Mesenchymal stem cell (in vitro differentiated cells and primary cell): ENCODE measurements around the gene CCDC61.

ENCODE experiments used
- DNase-seq: peaks from one replicate; pipeline ENCODE4 v3.0.0-alpha.2; 2013
- H2AFZ ChIP-seq: one replicate; pipeline ENCODE4 v1.6.1; 2013; ENCODE audit warnings: low read depth, mild to moderate bottlenecking, control low read depth, inconsistent platforms, low read length, moderate library complexity
- H2AK5ac ChIP-seq: 2 replicates; pipeline ENCODE4 v1.6.1; 2013; ENCODE audit warnings: low read length, moderate library complexity, mild to moderate bottlenecking, inconsistent platforms; ENCODE audit not compliant: severe bottlenecking
- H2BK120ac ChIP-seq: one replicate; pipeline ENCODE4 v1.6.1; 2013; ENCODE audit warnings: low read depth, mild to moderate bottlenecking, inconsistent platforms, low read length, moderate library complexity
- H2BK12ac ChIP-seq, 2 experiments: one replicate each; pipeline ENCODE4 v1.6.1; 2013; ENCODE audit warnings: inconsistent platforms in 2 of 2, low read length in 2 of 2, mild to moderate bottlenecking in 2 of 2, moderate library complexity in 2 of 2, control low read depth in 1 of 2
- H2BK15ac ChIP-seq: one replicate; pipeline ENCODE4 v1.6.1; 2013; ENCODE audit warnings: mild to moderate bottlenecking, low read depth, inconsistent platforms; ENCODE audit not compliant: poor library complexity, severe bottlenecking
- H2BK5ac ChIP-seq: 2 replicates; pipeline ENCODE4 v1.6.1; 2013; ENCODE audit warnings: low read depth, mild to moderate bottlenecking, low read length, control low read depth, inconsistent platforms; ENCODE audit not compliant: poor library complexity, severe bottlenecking
- H3K14ac ChIP-seq, 2 experiments: one replicate each; pipeline ENCODE4 v1.6.1; 2013; ENCODE audit warnings: inconsistent platforms in 2 of 2, low read length in 2 of 2, control low read depth in 1 of 2, mild to moderate bottlenecking in 1 of 2, moderate library complexity in 1 of 2
- H3K18ac ChIP-seq, 2 experiments: one replicate each; pipeline ENCODE4 v1.6.1; 2013; ENCODE audit warnings: inconsistent platforms in 2 of 2, low read length in 2 of 2, control low read depth in 1 of 2, low read depth in 1 of 2, mild to moderate bottlenecking in 1 of 2
- H3K23ac ChIP-seq, 2 experiments: one replicate each; pipeline ENCODE4 v1.6.1; 2013; ENCODE audit warnings: inconsistent platforms in 2 of 2, low read length in 2 of 2, mild to moderate bottlenecking in 2 of 2, moderate library complexity in 2 of 2, control low read depth in 1 of 2
- H3K27ac ChIP-seq: 2 replicates; pipeline ENCODE4 v1.5.1; 2013; ENCODE audit warnings: mild to moderate bottlenecking, moderate library complexity, low read length, control low read depth, inconsistent platforms; ENCODE audit not compliant: poor library complexity, severe bottlenecking
- H3K27me3 ChIP-seq, 2 experiments: 2 replicates each; pipeline versions ENCODE4 v1.6.1 to v1.7.0; 2013; ENCODE audit warnings: low read length in 2 of 2, mild to moderate bottlenecking in 2 of 2, moderate library complexity in 2 of 2, control low read depth in 1 of 2, inconsistent platforms in 1 of 2; ENCODE audit not compliant: control insufficient read depth in 1 of 2, insufficient read depth in 1 of 2
- H3K36me3 ChIP-seq, 2 experiments: 2 replicates each; pipeline versions ENCODE4 v1.6.1 to v1.7.0; 2013; ENCODE audit warnings: low read length in 2 of 2, control low read depth in 1 of 2, inconsistent platforms in 1 of 2, low read depth in 1 of 2, mild to moderate bottlenecking in 1 of 2; ENCODE audit not compliant: insufficient read depth in 2 of 2, control insufficient read depth in 1 of 2
- H3K4ac ChIP-seq, 2 experiments: one replicate each; pipeline ENCODE4 v1.6.1; 2013; ENCODE audit warnings: inconsistent platforms in 2 of 2, low read length in 2 of 2, mild to moderate bottlenecking in 2 of 2, moderate library complexity in 2 of 2, control low read depth in 1 of 2, low read depth in 1 of 2
- H3K4me1 ChIP-seq: 2 replicates; pipeline ENCODE4 v1.6.1; 2013; ENCODE audit warnings: low read depth, low read length, control low read depth; ENCODE audit not compliant: control insufficient read depth, insufficient read depth
- H3K4me2 ChIP-seq: 2 replicates; pipeline ENCODE4 v1.6.1; 2013; ENCODE audit warnings: low read length, mild to moderate bottlenecking, inconsistent platforms; ENCODE audit not compliant: poor library complexity, severe bottlenecking
- H3K4me3 ChIP-seq, 2 experiments: 2 replicates each; pipeline versions ENCODE4 v1.5.1 to v1.7.0; 2013; ENCODE audit warnings: low read length in 2 of 2, mild to moderate bottlenecking in 2 of 2, control low read depth in 1 of 2, low read depth in 1 of 2; ENCODE audit not compliant: insufficient read depth in 1 of 2
- H3K79me1 ChIP-seq: replicated peaks from 2 replicates; pipeline ENCODE4 v1.6.1; 2013; ENCODE audit warnings: mild to moderate bottlenecking, control low read depth, low read length, inconsistent platforms; ENCODE audit not compliant: poor library complexity, severe bottlenecking
- H3K9ac ChIP-seq: 2 replicates; pipeline ENCODE4 v1.7.0; 2013; ENCODE audit warnings: mild to moderate bottlenecking, low read length, moderate library complexity
- H3K9me3 ChIP-seq: 2 replicates; pipeline ENCODE4 v1.7.0; 2013; ENCODE audit warnings: mild to moderate bottlenecking, low read length; ENCODE audit not compliant: control insufficient read depth
- H4K8ac ChIP-seq: one replicate; pipeline ENCODE4 v1.6.1; 2013; ENCODE audit warnings: inconsistent platforms, mild to moderate bottlenecking, low read length, moderate library complexity
- H4K91ac ChIP-seq: one replicate; pipeline ENCODE4 v1.6.1; 2013; ENCODE audit warnings: mild to moderate bottlenecking, low read length, inconsistent platforms
- WGBS: methylation state at CpG from one replicate; pipeline ENCODE4 v1.1.7; 2013; ENCODE audit warnings: mixed read lengths; 5-methylcytosine and 5-hydroxymethylcytosine counted together

CCDC61 gene

GRCh38 chr19:46022061-46022430 lies 26.8 kb downstream of the CCDC61 start:
- Histone ChIP-seq H2BK15ac (no peak overlapping the region), H3K4me1 (peaks cover 6% of the 10 kb centered on the region), H2AFZ (no peak overlapping the region), H3K14ac (no peak overlapping the region), H3K4me2 (no peak overlapping the region), H3K36me3 (peaks cover 4 to 33% of the 10 kb centered on the region in 2 experiments), H3K4ac (no peak overlapping the region), H3K79me1 (peaks cover 4% of the 10 kb centered on the region), H3K27me3 (peaks cover 0 to 34% of the 10 kb centered on the region in 2 experiments), H3K18ac (no peak overlapping the region), H3K9ac (no peak overlapping the region), H2BK5ac (no peak overlapping the region), H3K9me3 (no peaks in the 10 kb centered on the region), H3K27ac (no peak overlapping the region), H4K91ac (no peak overlapping the region), H2AK5ac (no peak overlapping the region), H4K8ac (no peak overlapping the region), H3K23ac (no peak overlapping the region), H2BK120ac (no peak overlapping the region), H3K4me3 (no peak overlapping the region), H2BK12ac (no peak overlapping the region)
- 87% methylated on average over 12 of the region's 12 CpGs for WGBS
- no peak for DNase-seq

DNA sequence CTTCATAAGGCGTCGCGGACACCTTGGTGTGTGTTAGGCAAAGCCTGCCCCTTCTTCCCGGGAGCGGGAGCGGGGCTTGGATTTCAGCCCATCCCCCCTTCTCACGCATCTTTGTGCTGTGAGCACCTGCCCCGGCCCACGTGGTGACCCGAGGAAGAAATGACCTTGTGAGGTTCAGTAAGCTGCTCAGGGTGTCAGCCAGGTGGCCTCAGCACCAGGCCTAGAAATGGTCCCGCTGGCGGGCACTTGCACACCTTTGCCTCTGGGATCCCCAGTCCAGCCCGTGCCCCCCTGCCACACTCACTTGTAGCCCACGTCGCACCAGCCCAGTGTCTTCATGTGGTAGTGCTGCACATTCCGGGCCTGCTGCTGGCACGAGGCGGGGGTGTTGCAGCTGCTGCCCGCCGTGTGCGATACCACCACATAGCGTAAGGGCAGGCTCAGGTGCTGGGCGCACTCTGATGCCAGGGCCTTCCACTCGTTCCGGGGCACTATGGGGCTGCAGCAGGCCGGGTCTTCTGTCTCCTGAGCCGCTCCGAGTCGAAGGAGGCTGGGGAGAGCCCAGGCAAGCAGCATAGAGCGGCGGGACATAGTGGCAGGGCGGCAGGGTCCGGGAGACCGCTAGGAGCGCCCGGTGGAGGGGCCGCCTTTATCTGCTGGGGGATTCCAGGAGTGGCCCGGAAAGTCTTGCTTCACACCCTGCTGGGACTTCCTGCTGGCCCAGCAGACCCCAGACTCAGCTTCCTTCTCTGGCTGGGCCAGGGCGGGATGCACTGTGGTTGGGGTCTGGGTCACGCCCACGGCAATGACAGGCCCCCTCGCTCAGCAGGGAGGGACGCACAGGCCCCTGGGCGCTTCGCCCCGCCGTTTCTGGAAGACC lies 27.4 kb downstream of the CCDC61 start, which contains the start of gene PGLYRP1:
TSS of gene PGLYRP1 (minus strand) at position 623 of the 880 bp plus-strand sequence. CDS start at position 591, 32 bp downstream.
- Histone ChIP-seq H3K4me2 (no peak within 1 kb of the TSS), H3K27ac (no peak within 1 kb of the TSS), H2BK12ac (no peak within 1 kb of the TSS), H3K36me3 (peaks cover 4 to 33% of the 10 kb centered on the region in 2 experiments), H2BK120ac (no peak within 1 kb of the TSS), H2AFZ (no peak within 1 kb of the TSS), H2AK5ac (no peak within 1 kb of the TSS), H3K27me3 (peaks cover 0 to 34% of the 10 kb centered on the region in 2 experiments), H3K4me3 (no peak within 1 kb of the TSS), H3K4ac (no peak within 1 kb of the TSS), H3K9ac (no peak within 1 kb of the TSS), H4K91ac (no peak within 1 kb of the TSS), H3K9me3 (no peaks in the 10 kb centered on the region), H3K14ac (peak within 1 kb of the TSS in 1 of 2 experiments; percentile 6), H4K8ac (no peak within 1 kb of the TSS), H3K79me1 (no peaks in the 10 kb centered on the region), H3K23ac (no peak within 1 kb of the TSS), H2BK15ac (no peak within 1 kb of the TSS), H2BK5ac (no peak within 1 kb of the TSS), H3K4me1 (peaks cover 4% of the 10 kb centered on the region), H3K18ac (no peak within 1 kb of the TSS)
- 89% methylated on average over 47 of the region's 47 CpGs for WGBS
- DNase-seq, result no peak

DNA sequence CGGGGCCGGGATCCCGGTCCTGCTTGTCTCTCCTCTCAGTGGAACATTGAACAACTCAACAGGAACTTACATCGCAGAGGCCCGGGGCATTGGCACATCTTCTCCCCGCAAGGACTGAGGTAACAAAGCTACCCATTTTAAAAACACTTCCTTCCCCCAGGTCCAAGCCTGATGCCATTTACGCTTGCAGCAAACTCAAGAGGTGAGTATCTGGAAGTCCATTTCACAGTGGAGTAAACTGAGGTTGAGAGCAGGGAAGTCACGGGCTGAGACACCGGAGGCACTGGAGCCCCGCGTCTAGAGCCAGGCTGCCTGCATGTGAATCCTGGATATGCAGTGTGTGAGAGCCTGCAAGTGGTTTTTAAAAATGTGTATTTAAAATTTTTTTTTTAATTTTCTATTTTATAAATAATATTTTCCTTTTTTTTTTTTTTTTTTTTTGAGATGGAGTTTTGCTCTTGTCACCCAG lies 28.1 kb downstream of the CCDC61 start:
- no peak overlapping the region for H3K18ac ChIP-seq
- H3K79me1 ChIP-seq, result no peaks in the 10 kb centered on the region
- no peak overlapping the region for H2AK5ac ChIP-seq
- H4K91ac ChIP-seq, result no peak overlapping the region
- 91% methylated on average over 11 of the region's 11 CpGs for WGBS
- DNase-seq, result no peak
- no peak overlapping the region for H3K27ac ChIP-seq
- peaks cover 4% of the 10 kb centered on the region for H3K4me1 ChIP-seq
- H3K4me2 ChIP-seq, result no peak overlapping the region
- H3K9me3 ChIP-seq, result no peaks in the 10 kb centered on the region
- H2BK15ac ChIP-seq, result no peak overlapping the region
- H3K9ac ChIP-seq, result no peak overlapping the region
- H2BK120ac ChIP-seq, result no peak overlapping the region
- H3K23ac ChIP-seq, result no peak overlapping the region
- H2AFZ ChIP-seq, result no peak overlapping the region
- peaks cover 0 to 34% of the 10 kb centered on the region in 2 experiments for H3K27me3 ChIP-seq
- H3K4me3 ChIP-seq, result no peak overlapping the region
- H4K8ac ChIP-seq, result no peak overlapping the region
- no peak overlapping the region for H2BK5ac ChIP-seq
- no peak overlapping the region for H3K4ac ChIP-seq
- no peak overlapping the region for H2BK12ac ChIP-seq
- peaks cover 0 to 28% of the 10 kb centered on the region in 2 experiments for H3K36me3 ChIP-seq
- H3K14ac ChIP-seq, result no peak overlapping the region

DNA sequence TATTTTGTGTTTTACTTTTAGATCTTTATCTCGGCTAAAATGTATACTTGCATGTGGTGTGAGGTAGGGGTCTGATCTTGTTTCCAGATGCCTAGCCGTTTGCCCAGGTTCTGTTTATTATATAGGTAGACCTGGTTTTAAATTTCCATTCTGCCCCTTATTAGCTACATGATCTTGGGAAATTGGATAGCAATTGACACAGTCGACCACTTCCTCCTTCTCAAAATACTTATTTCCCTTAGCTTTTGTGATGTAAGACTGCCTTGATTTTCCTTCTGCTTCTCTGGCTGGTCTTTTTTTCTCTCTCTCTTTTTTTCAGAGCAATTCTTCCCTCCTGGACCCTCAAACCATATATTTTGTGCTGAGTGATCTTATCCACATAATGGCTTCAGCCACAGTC lies 30.6 kb downstream of the CCDC61 start:
- H3K9me3 ChIP-seq, result no peaks in the 10 kb centered on the region
- H2BK15ac ChIP-seq, result no peak overlapping the region
- H3K27ac ChIP-seq, result no peak overlapping the region
- no peak overlapping the region for H2BK12ac ChIP-seq
- peaks cover 0 to 34% of the 10 kb centered on the region in 2 experiments for H3K27me3 ChIP-seq
- H2AFZ ChIP-seq, result no peak overlapping the region
- H3K18ac ChIP-seq, result no peak overlapping the region
- no peak overlapping the region for H3K9ac ChIP-seq
- no peak overlapping the region for H2AK5ac ChIP-seq
- peaks cover 5% of the 10 kb centered on the region for H3K4me1 ChIP-seq
- no peak for DNase-seq
- H3K4me3 ChIP-seq, result no peak overlapping the region
- no peak overlapping the region for H3K23ac ChIP-seq
- H3K4me2 ChIP-seq, result no peak overlapping the region
- H3K79me1 ChIP-seq, result no peaks in the 10 kb centered on the region
- peaks cover 0 to 13% of the 10 kb centered on the region in 2 experiments for H3K36me3 ChIP-seq
- H2BK5ac ChIP-seq, result no peak overlapping the region
- no peak overlapping the region for H3K4ac ChIP-seq
- H4K91ac ChIP-seq, result no peak overlapping the region
- no peak overlapping the region for H3K14ac ChIP-seq
- no peak overlapping the region for H4K8ac ChIP-seq
- no peak overlapping the region for H2BK120ac ChIP-seq
- 92% methylated on average over 1 of the region's 3 CpGs for WGBS
